Measurements from ENCODE around the gene SMAD7. TPM values are rescaled to one million over a fixed set of nuclear protein-coding genes. Genes with fewer than 3 reads are reported as not detected.

The SMAD7 gene
- polyA plus RNA-seq, 3 donors = 1.4 to 9.4 (median 1.5) TPM

GRCh38 chr18:48897531-48897930, 53.2 kb downstream of the SMAD7 start:
- peak; percentile 22 for TF ChIP-seq CTCF (IDR thresholded peaks at IDR 0.05)
- Histone ChIP-seq H3K4me2 (replicated peaks; ENCODE audit: extremely low read depth, low read length, poor library complexity, severe bottlenecking) (peak overlapping the region; percentile 67), H4K20me1 (ENCODE audit: insufficient read depth, low read length) (no peaks in the 10 kb centered on the region), H3K9me3 (replicated peaks in 1 of 2; ENCODE audit: control insufficient read depth in 1 of 2, insufficient read depth in 1 of 2, low read length in 2 of 2) (no peaks in the 10 kb centered on the region), H2AFZ (ENCODE audit: insufficient read depth, low read depth, low read length, poor library complexity, severe bottlenecking) (peak overlapping the region; percentile 74), H3K79me2 (ENCODE audit: insufficient read depth, low read length) (no peaks in the 10 kb centered on the region), H3K27ac (ENCODE audit: low read depth in 1 of 2, low read length in 2 of 2) (peak overlapping the region; percentile 90 to 93), H3K4me1 (ENCODE audit: control insufficient read depth in 1 of 2, insufficient read depth in 2 of 2, low read length in 2 of 2) (peaks cover 49 to 53% of the 10 kb centered on the region in 2 donors), H3K9ac (ENCODE audit: insufficient read depth, low read length, poor library complexity, severe bottlenecking) (peak overlapping the region; percentile 76), H3K36me3 (replicated peaks in 1 of 2; ENCODE audit: control insufficient read depth in 1 of 2, insufficient read depth in 2 of 2, low read length in 2 of 2) (no peaks in the 10 kb centered on the region), H3K27me3 (ENCODE audit: control insufficient read depth in 2 of 2, insufficient read depth in 2 of 2, low read length in 2 of 2) (no peaks in the 10 kb centered on the region), H3K4me3 (replicated peaks in 1 of 3; ENCODE audit: low read depth in 2 of 3, low read length in 3 of 3) (peak overlapping the region in 1 of 3 experiments; percentile 50)
- intact Hi-C loops (cut with micrococcal nuclease) = loop anchor here (2.0 to 10.0 kb wide), 5 partner anchors 23 to 223 kb away; partner anchors contain the start of gene SMAD7 (in 1 of the 2)
- Mint-ChIP-seq H3K27ac (peak overlapping the region; percentile 93 to 99 (median 97)), H3K4me3 (peak overlapping the region; percentile 56 to 74), H3K9me3 (peaks cover 0 to 4% (median 1%) of the 10 kb centered on the region in 7 donors), H3K4me1 (peaks cover 53% of the 10 kb centered on the region), H3K27me3 (ENCODE audit: low read depth in 3 of 3) (no peaks in the 10 kb centered on the region), H3K36me3 (peaks cover 2 to 5% of the 10 kb centered on the region in 2 donors)
- 84% methylated on average over 5 of the region's 5 CpGs for WGBS (ENCODE audit: insufficient coverage)
- DNase-seq = no peak

GRCh38 chr18:48896875-48897511, 53.8 kb downstream of the SMAD7 start:
- H3K36me3 Mint-ChIP-seq = peaks cover 2 to 5% of the 10 kb centered on the region in 2 donors
- H3K9me3 ChIP-seq (replicated peaks in 1 of 2; ENCODE audit: control insufficient read depth in 1 of 2, insufficient read depth in 1 of 2, low read length in 2 of 2) = no peaks in the 10 kb centered on the region
- no peaks in the 10 kb centered on the region for H3K27me3 Mint-ChIP-seq (ENCODE audit: low read depth in 3 of 3)
- H3K9ac ChIP-seq (ENCODE audit: insufficient read depth, low read length, poor library complexity, severe bottlenecking) = peak overlapping the region; percentile 76
- H3K4me1 Mint-ChIP-seq = peaks cover 48% of the 10 kb centered on the region
- peak overlapping the region in 1 of 3 experiments; percentile 50 for H3K4me3 ChIP-seq (replicated peaks in 1 of 3; ENCODE audit: low read depth in 2 of 3, low read length in 3 of 3)
- no peaks in the 10 kb centered on the region for H3K27me3 ChIP-seq (ENCODE audit: control insufficient read depth in 2 of 2, insufficient read depth in 2 of 2, low read length in 2 of 2)
- H4K20me1 ChIP-seq (ENCODE audit: insufficient read depth, low read length) = no peaks in the 10 kb centered on the region
- peak; percentile 55 for TF ChIP-seq CTCF (IDR thresholded peaks at IDR 0.05)
- no peaks in the 10 kb centered on the region for H3K79me2 ChIP-seq (ENCODE audit: insufficient read depth, low read length)
- H3K4me2 ChIP-seq (replicated peaks; ENCODE audit: extremely low read depth, low read length, poor library complexity, severe bottlenecking) = peak overlapping the region; percentile 67
- peak overlapping the region; percentile 74 for H2AFZ ChIP-seq (ENCODE audit: insufficient read depth, low read depth, low read length, poor library complexity, severe bottlenecking)
- intact Hi-C loops (cut with micrococcal nuclease) = loop anchor here (2.0 to 10.0 kb wide), 5 partner anchors 22 to 222 kb away; partner anchors contain the start of gene SMAD7 (in 1 of the 2)
- peak overlapping the region; percentile 90 to 93 for H3K27ac ChIP-seq (ENCODE audit: low read depth in 1 of 2, low read length in 2 of 2)
- WGBS (ENCODE audit: insufficient coverage) = 6% methylated on average over 5 of the region's 9 CpGs
- H3K27ac Mint-ChIP-seq = peak overlapping the region; percentile 93 to 99 (median 97)
- H3K36me3 ChIP-seq (replicated peaks in 1 of 2; ENCODE audit: control insufficient read depth in 1 of 2, insufficient read depth in 2 of 2, low read length in 2 of 2) = no peaks in the 10 kb centered on the region
- peak overlapping the region; percentile 56 to 74 for H3K4me3 Mint-ChIP-seq
- DNase-seq = peak; percentile 99 to 100 (median 100)
- peaks cover 44 to 48% of the 10 kb centered on the region in 2 donors for H3K4me1 ChIP-seq (ENCODE audit: control insufficient read depth in 1 of 2, insufficient read depth in 2 of 2, low read length in 2 of 2)
- peaks cover 0 to 4% (median 1%) of the 10 kb centered on the region in 7 donors for H3K9me3 Mint-ChIP-seq
